HTR-8/SVneo (cell line): ENCODE data around the gene NKAP.
A peak's percentile ranks its signal among the peaks of the same experiment; 100 is the strongest.

Experiments
- DNase-seq: peaks from one replicate; pipeline ENCODE4 v3.0.0; 2011; ENCODE audit warnings: low spot score, mixed read lengths; ENCODE audit not compliant: insufficient read length
- FAIRE-seq: peaks from 2 replicates; lab custom pipeline; 2011; peaks lifted over from hg19 to GRCh38; lab: Jason Lieb, UNC

NKAP gene

DNA sequence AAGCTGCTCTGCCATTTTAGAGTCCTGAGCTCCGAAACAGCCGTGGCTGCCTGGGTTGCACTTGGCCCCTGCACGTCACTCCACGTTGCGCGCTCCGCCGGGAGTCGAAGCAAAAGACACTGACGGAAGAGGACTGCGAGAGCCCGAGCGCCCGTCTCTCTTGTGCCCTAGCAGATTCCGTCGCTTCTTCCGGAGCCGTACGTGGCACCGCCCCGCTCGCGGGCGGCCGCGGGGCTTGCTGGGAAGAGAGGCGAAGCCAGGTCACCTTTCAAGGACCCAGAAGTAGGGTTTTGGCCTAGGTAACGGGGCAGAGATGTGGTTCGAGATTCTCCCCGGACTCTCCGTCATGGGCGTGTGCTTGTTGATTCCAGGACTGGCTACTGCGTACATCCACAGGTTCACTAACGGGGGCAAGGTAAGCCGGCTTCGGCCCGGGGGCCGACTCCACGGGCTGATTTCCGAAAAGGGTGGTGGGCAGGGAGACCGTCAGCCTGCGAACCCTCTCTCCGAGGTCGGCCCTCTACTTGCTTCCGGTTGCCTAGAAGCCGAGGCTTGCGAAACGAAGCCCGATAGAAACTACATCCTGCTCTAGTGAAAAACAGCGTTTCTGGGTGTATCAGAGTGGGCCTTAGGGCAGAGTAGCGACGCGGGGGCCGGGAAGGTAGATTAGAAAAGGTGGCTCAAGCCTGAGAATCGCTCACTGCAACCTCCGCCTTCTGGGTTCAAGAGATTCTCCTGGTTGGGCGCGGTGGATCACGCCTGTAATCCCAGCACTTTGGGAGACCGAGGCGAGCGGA is 71.8 kb downstream of the NKAP start, which contains the start of the genes NDUFA1 and RNF113A:
Gene NDUFA1, plus strand, starts transcription at position 234 of the 797 bp plus-strand sequence. Its CDS starts 80 bp downstream, at position 314.
Gene RNF113A, minus strand, starts transcription at position 135 of the 797 bp plus-strand sequence. Its CDS starts 120 bp downstream, at position 15.
- peak; percentile 59 for DNase-seq
- no peak for FAIRE-seq

- no peak for DNase-seq
- no peak for FAIRE-seq
These were observed 72.3 kb downstream of the NKAP start for GRCh38 chrX:119871245-119871598.
